BE2C (cell line): ENCODE data around the gene SDF2L1.

Experiments
- DNase-seq: peaks from one replicate; pipeline ENCODE4 v3.0.0-alpha.2; 2020
- H3K27me3 ChIP-seq: fragments of 250-450 bp; sonication (Bioruptor Pico); 2 replicates; pipeline ENCODE4 v1.5.1; 2020; ENCODE audit warnings: mild to moderate bottlenecking
- H3K36me3 ChIP-seq: fragments of 250-450 bp; sonication (Bioruptor Pico); 2 replicates; pipeline ENCODE4 v1.5.1; 2020; ENCODE audit warnings: mild to moderate bottlenecking
- H3K4me1 ChIP-seq: fragments of 250-450 bp; sonication (Bioruptor Pico); 2 replicates; pipeline ENCODE4 v1.5.1; 2020
- H3K4me3 ChIP-seq: 2 replicates; pipeline ENCODE4 v1.5.1; 2011; ENCODE audit warnings: low read depth, low read length
- H3K9me3 ChIP-seq: fragments of 250-450 bp; sonication (Bioruptor Pico); 2 replicates; pipeline ENCODE4 v1.5.1; 2020
- TF ChIP-seq, protein P1 (sequence below): IDR thresholded peaks from 2 replicates; pipeline ENCODE4 v1.5.1; 2012; ENCODE audit warnings: mild to moderate bottlenecking, low read depth, low read length

SDF2L1 gene

GRCh38 chr22:21652010-21652546 is 10.0 kb downstream of the SDF2L1 start:
- DNase-seq, result peak; percentile 96
- no peaks in the 10 kb centered on the region for H3K27me3 ChIP-seq
- no peaks in the 10 kb centered on the region; the same call in 1 of the 2 replicates for H3K4me1 ChIP-seq
- peaks cover 20% of the 10 kb centered on the region for H3K36me3 ChIP-seq
- H3K9me3 ChIP-seq, result no peaks in the 10 kb centered on the region
- peak overlapping the region; percentile 90 for H3K4me3 ChIP-seq
- TF ChIP-seq, protein P1, sequence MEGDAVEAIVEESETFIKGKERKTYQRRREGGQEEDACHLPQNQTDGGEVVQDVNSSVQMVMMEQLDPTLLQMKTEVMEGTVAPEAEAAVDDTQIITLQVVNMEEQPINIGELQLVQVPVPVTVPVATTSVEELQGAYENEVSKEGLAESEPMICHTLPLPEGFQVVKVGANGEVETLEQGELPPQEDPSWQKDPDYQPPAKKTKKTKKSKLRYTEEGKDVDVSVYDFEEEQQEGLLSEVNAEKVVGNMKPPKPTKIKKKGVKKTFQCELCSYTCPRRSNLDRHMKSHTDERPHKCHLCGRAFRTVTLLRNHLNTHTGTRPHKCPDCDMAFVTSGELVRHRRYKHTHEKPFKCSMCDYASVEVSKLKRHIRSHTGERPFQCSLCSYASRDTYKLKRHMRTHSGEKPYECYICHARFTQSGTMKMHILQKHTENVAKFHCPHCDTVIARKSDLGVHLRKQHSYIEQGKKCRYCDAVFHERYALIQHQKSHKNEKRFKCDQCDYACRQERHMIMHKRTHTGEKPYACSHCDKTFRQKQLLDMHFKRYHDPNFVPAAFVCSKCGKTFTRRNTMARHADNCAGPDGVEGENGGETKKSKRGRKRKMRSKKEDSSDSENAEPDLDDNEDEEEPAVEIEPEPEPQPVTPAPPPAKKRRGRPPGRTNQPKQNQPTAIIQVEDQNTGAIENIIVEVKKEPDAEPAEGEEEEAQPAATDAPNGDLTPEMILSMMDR, result no peak

DNA sequence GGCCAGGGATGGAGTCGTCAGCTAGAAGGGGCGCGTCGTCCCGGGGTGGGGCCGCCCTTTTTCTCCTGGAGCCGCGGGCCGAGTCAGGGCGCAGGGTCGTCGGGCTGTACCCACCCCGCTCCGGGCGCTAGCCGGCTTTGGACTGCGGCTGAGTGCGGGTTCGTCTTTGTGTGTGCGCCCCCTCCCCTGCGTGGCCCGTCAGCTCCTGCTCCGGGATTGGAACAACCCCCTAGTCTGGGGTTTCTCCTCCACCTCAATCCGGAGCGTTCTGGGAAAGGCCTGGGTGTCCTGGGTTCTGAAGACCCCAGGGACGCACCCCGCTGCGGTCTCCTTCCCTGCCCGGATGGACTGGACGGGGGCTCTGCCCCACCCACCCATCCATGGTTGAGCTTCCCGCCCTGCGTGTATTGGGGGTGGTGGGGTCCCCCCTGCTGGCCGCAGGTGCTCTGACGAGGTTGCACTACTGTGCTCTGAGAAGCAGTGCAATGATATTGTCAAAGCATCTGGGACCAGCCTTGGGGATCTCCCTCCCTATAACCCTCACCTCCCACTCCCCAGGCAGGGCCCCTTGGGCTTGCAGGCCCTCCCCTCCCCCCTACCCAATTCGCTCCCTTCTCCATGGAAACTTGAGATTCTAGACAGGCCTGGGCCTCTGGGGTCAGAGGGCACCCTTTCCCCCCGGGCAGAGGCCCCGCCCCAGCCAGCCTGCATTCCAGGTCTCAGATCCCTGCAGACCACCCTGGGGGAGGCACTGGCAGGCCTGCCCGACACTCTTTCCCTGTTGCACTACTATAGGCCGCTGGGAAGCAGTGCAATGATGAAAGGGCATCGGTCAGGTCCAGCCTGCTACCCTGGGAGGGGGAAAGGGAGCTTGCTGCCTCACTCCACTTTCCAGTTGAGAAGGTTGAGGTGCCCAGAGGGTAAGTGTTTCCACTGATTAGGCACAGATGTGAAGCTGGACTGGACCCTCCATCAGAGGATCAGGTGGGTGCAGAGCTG is 10.7 kb downstream of the SDF2L1 start:
- DNase-seq, result no peak
- Histone ChIP-seq H3K4me3 (peak overlapping the region; percentile 90), H3K27me3 (no peaks in the 10 kb centered on the region), H3K9me3 (no peaks in the 10 kb centered on the region), H3K4me1 (no peaks in the 10 kb centered on the region; the same call in 1 of the 2 replicates), H3K36me3 (peaks cover 20% of the 10 kb centered on the region)
- TF ChIP-seq, protein P1, result no peak

DNA sequence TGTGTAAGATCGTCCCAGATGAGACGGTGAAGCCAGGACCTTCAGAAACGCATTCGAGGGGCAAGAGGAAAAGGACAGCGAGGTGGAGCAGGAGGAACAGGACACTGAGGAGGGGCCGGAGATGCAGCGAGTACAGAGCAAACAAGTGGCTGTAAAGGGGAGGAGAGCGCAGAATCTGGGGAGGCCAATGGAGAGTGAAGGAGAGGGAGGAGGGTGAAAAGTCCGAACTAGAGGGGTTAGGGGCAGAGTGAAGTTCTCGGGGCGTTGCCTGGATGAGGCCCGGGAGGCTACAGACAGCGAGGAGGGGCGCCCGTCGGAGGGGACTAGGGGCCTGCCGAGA is 14.9 kb downstream of the SDF2L1 start:
- Histone ChIP-seq H3K27me3 (no peaks in the 10 kb centered on the region), H3K36me3 (peaks cover 20% of the 10 kb centered on the region), H3K4me3 (peak overlapping the region; percentile 58), H3K9me3 (no peaks in the 10 kb centered on the region), H3K4me1 (no peaks in the 10 kb centered on the region; the same call in 1 of the 2 replicates)
- TF ChIP-seq, protein P1, result no peak
- no peak for DNase-seq

GRCh38 chr22:21657360-21658032 is 15.4 kb downstream of the SDF2L1 start:
- H3K4me1 ChIP-seq, result no peaks in the 10 kb centered on the region; the same call in 1 of the 2 replicates
- TF ChIP-seq, protein P1, result peak; percentile 24

GRCh38 chr22:21659864-21660525 is 17.9 kb downstream of the SDF2L1 start:
- TF ChIP-seq, protein P1, result no peak
- H3K36me3 ChIP-seq, result peaks cover 1% of the 10 kb centered on the region
- no peaks in the 10 kb centered on the region for H3K9me3 ChIP-seq
- no peak overlapping the region for H3K4me3 ChIP-seq
- no peaks in the 10 kb centered on the region for H3K27me3 ChIP-seq
- no peak for DNase-seq
- H3K4me1 ChIP-seq, result no peaks in the 10 kb centered on the region; the same call in 1 of the 2 replicates

More at GRCh38 chr22:21657360-21658032, 15.4 kb downstream of the SDF2L1 start:
- Histone ChIP-seq H3K4me3 (peak overlapping the region; percentile 58), H3K9me3 (no peaks in the 10 kb centered on the region), H3K36me3 (peaks cover 20% of the 10 kb centered on the region), H3K27me3 (no peaks in the 10 kb centered on the region)
- DNase-seq, result peak; percentile 88
